ENCODE results near the gene CIBAR2.

- TF ChIP-seq POLR2AphosphoS5 (IDR thresholded peaks at IDR 0.05; ENCODE audit: low read depth, low read length) (no peak), SIN3A (IDR thresholded peaks at IDR 0.05; ENCODE audit: borderline replicate concordance, insufficient read depth, low read length) (no peak), TAF1 (IDR thresholded peaks at IDR 0.05; ENCODE audit: borderline replicate concordance, insufficient read depth, low read length) (no peak), REST (IDR thresholded peaks at IDR 0.05; ENCODE audit: insufficient read depth in 1 of 2, low read depth in 2 of 2, low read length in 2 of 2) (no peak)
Observed at GRCh38 chr16:85088570-85089199, 23.6 kb downstream of the CIBAR2 start.
